HCT116 (cell line): ENCODE measurements around the gene CACNG3. TPM values are rescaled to one million over a fixed set of nuclear protein-coding genes. Genes with fewer than 3 reads are reported as not detected.

ENCODE experiments used
- ATAC-seq: fragments of 200-7000 bp; cut with Tn5 transposase; 2 replicates; pipeline ENCODE4 v1.9.1; 2020; ENCODE audit warnings: mild to moderate bottlenecking, moderate library complexity
- BruUV-seq: library from RNA; stranded (reverse); fragments of 400-500 nt; replicated peaks from 2 replicates; lab custom pipeline; 2021; lab: Mats Ljungman, UMichigan
- CTCF ChIA-PET: fragments of 300-600 bp; sonication (Branson Sonifier 250); formaldehyde crosslinking; loops from one replicate; lab custom pipeline; 2021; ENCODE audit warnings: antibody characterized with exemption; lab: Charles Lee
- POLR2A ChIA-PET: fragments of 300-600, 350-600 bp; sonication (Branson Sonifier 250); formaldehyde crosslinking; loops from one replicate; lab custom pipeline; 2021; ENCODE audit warnings: antibody characterized with exemption; lab: Charles Lee
- RAD21 ChIA-PET, 2 experiments: fragments of 300-600 bp; sonication (Branson Sonifier 250); formaldehyde crosslinking; loops; one replicate each; lab custom pipeline; 2023; ENCODE audit warnings: low total read pairs in 2 of 2; ENCODE audit not compliant: uncharacterized antibody in 2 of 2, unreplicated experiment in 2 of 2, low non-redundant PET in 1 of 2; lab: Charles Lee
- DNase-seq: peaks from one replicate; pipeline ENCODE4 v3.0.0-alpha.2; 2010; ENCODE audit warnings: low read depth, low spot score
- H2AFZ ChIP-seq: fragments of 200-600 bp; shearing (Covaris generic), sonication (generic); 2 replicates; pipeline ENCODE4 v1.6.1; 2017; ENCODE audit warnings: low read depth, mixed run types, mixed read lengths, antibody characterized with exemption, low read length; ENCODE audit not compliant: poor library complexity, severe bottlenecking
- H3K27ac ChIP-seq: 2 replicates; pipeline ENCODE4 v1.5.1; 2012; ENCODE audit warnings: low read depth, low read length
- H3K27me3 ChIP-seq: fragments of 200-600 bp; sonication (generic); 2 replicates; pipeline ENCODE4 v1.6.1; 2016; ENCODE audit warnings: mixed run types, low read length, mixed read lengths; ENCODE audit not compliant: insufficient read depth
- H3K36me3 ChIP-seq, 2 experiments: fragments of 200-500 bp in 1 of 2; fragments of 200-600 bp in 1 of 2; sonication (Bioruptor generic) in 1 of 2; sonication (generic) in 1 of 2; 2 replicates each; pipeline versions ENCODE4 v1.5.1 to v1.6.1; 2014 to 2016; ENCODE audit warnings: low read length in 2 of 2, inconsistent platforms in 1 of 2, mixed read lengths in 1 of 2, mixed run types in 1 of 2; ENCODE audit not compliant: insufficient read depth in 2 of 2, control insufficient read depth in 1 of 2
- H3K4me1 ChIP-seq, 2 experiments: fragments of 200-600 bp in 1 of 2; sonication (generic) in 1 of 2; 2 replicates each; pipeline versions ENCODE4 v1.5.1 to v1.6.1; 2012 to 2017; ENCODE audit warnings: low read length in 2 of 2, inconsistent platforms in 1 of 2, mild to moderate bottlenecking in 1 of 2, mixed read lengths in 1 of 2, mixed run types in 1 of 2, moderate library complexity in 1 of 2; ENCODE audit not compliant: insufficient read depth in 2 of 2, control insufficient read depth in 1 of 2
- H3K4me2 ChIP-seq: fragments of 200-600 bp; sonication (generic); 2 replicates; pipeline ENCODE4 v1.6.1; 2017; ENCODE audit warnings: mixed run types, low read length, mixed read lengths
- H3K4me3 ChIP-seq, 2 experiments: fragments of 200-600 bp in 1 of 2; sonication (generic) in 1 of 2; replicated peaks in 1 of 2; 2 replicates each; pipeline ENCODE4 v1.5.1; 2011 to 2016; ENCODE audit warnings: low read length in 2 of 2, control low read depth in 1 of 2, low read depth in 1 of 2, mild to moderate bottlenecking in 1 of 2, mixed read lengths in 1 of 2, mixed run types in 1 of 2
- H3K79me2 ChIP-seq: fragments of 200-600 bp; sonication (generic); 2 replicates; pipeline ENCODE4 v1.6.1; 2017; ENCODE audit warnings: mild to moderate bottlenecking, mixed run types, low read length, moderate library complexity, mixed read lengths; ENCODE audit not compliant: insufficient read depth
- H3K9ac ChIP-seq: fragments of 200-600 bp; sonication (generic); 2 replicates; pipeline ENCODE4 v1.6.1; 2016; ENCODE audit warnings: low read length, mixed read lengths
- H3K9me2 ChIP-seq: fragments of 200-600 bp; sonication (generic), shearing (Covaris generic); 2 replicates; pipeline ENCODE4 v1.6.1; 2017; ENCODE audit warnings: mixed run types, mild to moderate bottlenecking, moderate library complexity; ENCODE audit not compliant: insufficient read depth
- H3K9me3 ChIP-seq, 2 experiments: fragments of 200-500 bp in 1 of 2; fragments of 200-600 bp in 1 of 2; sonication (Bioruptor generic) in 1 of 2; sonication (generic) in 1 of 2; 2 replicates each; pipeline ENCODE4 v1.6.1; 2014 to 2017; ENCODE audit warnings: low read length in 2 of 2, mixed read lengths in 2 of 2, inconsistent platforms in 1 of 2, low read depth in 1 of 2, mild to moderate bottlenecking in 1 of 2, mixed run types in 1 of 2, moderate library complexity in 1 of 2; ENCODE audit not compliant: control insufficient read depth in 1 of 2, insufficient read depth in 1 of 2
- H4K20me1 ChIP-seq: fragments of 200-600 bp; sonication (generic), shearing (Covaris generic); 2 replicates; pipeline ENCODE4 v1.6.1; 2017; ENCODE audit warnings: mixed run types, mild to moderate bottlenecking, moderate library complexity; ENCODE audit not compliant: insufficient read depth
- ELF1 ChIP-seq: IDR thresholded peaks from 2 replicates; pipeline ENCODE4 v1.6.1; 2012; ENCODE audit warnings: low read depth, borderline replicate concordance
- EZH2 ChIP-seq: fragments of 200-600 bp; sonication (generic); IDR thresholded peaks from 2 replicates; pipeline ENCODE4 v1.6.1; 2017; ENCODE audit warnings: antibody characterized with exemption, mixed run types
- EZH2phosphoT487 ChIP-seq: fragments of 200-600 bp; IDR thresholded peaks from 2 replicates; pipeline ENCODE4 v1.6.1; 2018; ENCODE audit warnings: antibody characterized with exemption, borderline replicate concordance
- FOSL1 ChIP-seq: IDR thresholded peaks from 2 replicates; pipeline ENCODE4 v1.6.1; 2012; ENCODE audit warnings: low read depth
- SRF ChIP-seq: IDR thresholded peaks from 2 replicates; pipeline ENCODE4 v1.6.1; 2012; ENCODE audit warnings: low read depth
- intact Hi-C: fragments of 100-400 bp; cut with micrococcal nuclease; formaldehyde crosslinking; loops from 2 replicates; pipeline ENCODE4 v1.10.0; 2022
- total RNA-seq: library from RNA; stranded (reverse); gene quantifications from one replicate; pipeline ENCODE4 v1.2.1, GENCODE V29; 2021; ENCODE audit not compliant: unreplicated experiment

Gene CACNG3
- total RNA-seq, 1 experiment from 2014 or later, result not detected

- ATAC-seq, result no peak
- POLR2A ChIA-PET, result no interaction called here
These were observed 76.5 kb downstream of the CACNG3 start for GRCh38 chr16:24332582-24333090.

DNA sequence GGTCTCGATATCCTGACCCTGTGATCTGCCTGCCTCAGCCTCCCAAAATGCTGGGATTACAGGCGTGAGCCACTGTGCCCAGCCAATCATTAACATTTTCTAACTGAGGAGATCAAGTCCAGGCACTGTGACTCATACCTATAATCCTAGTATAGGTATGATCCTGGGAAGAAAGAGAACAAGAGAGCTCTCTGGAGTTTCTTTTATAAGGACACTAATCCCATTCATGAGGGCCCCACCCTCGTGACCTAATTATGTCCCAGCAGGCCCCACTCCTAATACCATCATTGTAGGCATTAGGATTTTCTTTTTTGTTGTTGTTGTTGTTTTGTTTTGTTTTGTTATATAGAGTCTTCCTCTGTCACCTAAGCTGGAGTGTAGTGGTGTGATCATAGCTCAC, 80.4 kb downstream of the CACNG3 start:
- CTCF ChIA-PET, result no interaction called here
- H3K4me3 ChIP-seq, result no peak overlapping the region
- H3K27me3 ChIP-seq, result peaks cover 32% of the 10 kb centered on the region
- no peaks in the 10 kb centered on the region for H3K9me2 ChIP-seq
- ATAC-seq, result no peak
- TF ChIP-seq EZH2phosphoT487 (no peak), EZH2 (no peak)
- H3K9ac ChIP-seq, result no peak overlapping the region
- no peaks in the 10 kb centered on the region for H3K79me2 ChIP-seq
- no peaks in the 10 kb centered on the region for H3K36me3 ChIP-seq
- H3K9me3 ChIP-seq, result no peaks in the 10 kb centered on the region
- no peaks in the 10 kb centered on the region for H3K4me1 ChIP-seq
- RAD21 ChIA-PET, result no interaction called here
- no peak for DNase-seq
- intact Hi-C loops, result no loop called here
- no peaks in the 10 kb centered on the region for H4K20me1 ChIP-seq
- no TSS peak for BruUV-seq
- no peak overlapping the region for H3K27ac ChIP-seq
- H3K4me2 ChIP-seq, result no peak overlapping the region
- POLR2A ChIA-PET, result no interaction called here
- H2AFZ ChIP-seq, result no peak overlapping the region

More at GRCh38 chr16:24332582-24333090, 76.5 kb downstream of the CACNG3 start:
- H3K4me2 ChIP-seq, result no peak overlapping the region
- H3K9me3 ChIP-seq, result no peaks in the 10 kb centered on the region
- no peak overlapping the region for H3K4me3 ChIP-seq
- TF ChIP-seq ELF1, result no peak
- TF ChIP-seq SRF, result no peak
- TF ChIP-seq FOSL1, result no peak
- no peaks in the 10 kb centered on the region for H4K20me1 ChIP-seq
- no peaks in the 10 kb centered on the region for H3K36me3 ChIP-seq
- no peak overlapping the region for H2AFZ ChIP-seq
- no peak overlapping the region for H3K27ac ChIP-seq
- CTCF ChIA-PET, result no interaction called here
- no peak overlapping the region for H3K9ac ChIP-seq
- intact Hi-C loops, result no loop called here
- no peaks in the 10 kb centered on the region for H3K4me1 ChIP-seq
- no peaks in the 10 kb centered on the region for H3K9me2 ChIP-seq
- H3K79me2 ChIP-seq, result no peaks in the 10 kb centered on the region
- BruUV-seq, result no TSS peak
- H3K27me3 ChIP-seq, result peaks cover 38% of the 10 kb centered on the region; the same call in 1 of the 2 replicates
- RAD21 ChIA-PET, result no interaction called here
- DNase-seq, result no peak
